ENCODE data around the gene CACNA1D. TPM values are rescaled to one million over a fixed set of nuclear protein-coding genes. Genes with fewer than 3 reads are reported as not detected.

CACNA1D gene
- total RNA-seq, 1 experiment from 2014 or later: not detected

DNA sequence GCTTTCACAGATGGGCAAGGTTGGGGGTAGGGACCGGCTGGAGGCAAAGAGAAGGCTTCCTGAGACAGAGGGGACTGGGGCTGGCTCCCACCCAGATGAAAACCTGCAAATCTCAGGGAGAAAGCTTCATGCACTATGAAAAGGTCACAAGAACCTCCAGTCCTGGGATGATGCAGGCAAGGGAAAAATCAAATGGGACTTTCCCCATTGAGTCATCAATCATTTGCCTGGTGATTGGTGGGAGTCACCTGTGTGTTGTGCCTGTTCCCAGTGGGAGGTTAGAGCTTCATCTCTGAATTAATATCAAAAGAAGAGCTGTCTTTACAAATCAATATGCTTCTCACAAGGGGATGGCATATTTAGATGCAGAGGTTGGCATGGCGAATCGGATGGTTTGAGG lies 49.9 kb downstream of the CACNA1D start:
- DNase-seq (ENCODE audit: low spot score): no peak
- CTCF ChIA-PET: no interaction called here
- H3K36me3 ChIP-seq (ENCODE audit: insufficient read depth, low read length, poor library complexity, severe bottlenecking): no peaks in the 10 kb centered on the region
- H3K4me3 ChIP-seq (ENCODE audit: low read depth, low read length, poor library complexity, severe bottlenecking): no peak overlapping the region
- intact Hi-C loops (cut with micrococcal nuclease; ENCODE audit: unreplicated experiment): no loop called here
- no TSS peak for BruUV-seq (replicated peaks)
- POLR2A ChIA-PET (ENCODE audit: low non-redundant PET): no interaction called here
- no peak for TF ChIP-seq EZH2 (IDR thresholded peaks at IDR 0.05; ENCODE audit: borderline replicate concordance, low read depth, low read length, poor library complexity, severe bottlenecking)
- TF ChIP-seq, protein P1, sequence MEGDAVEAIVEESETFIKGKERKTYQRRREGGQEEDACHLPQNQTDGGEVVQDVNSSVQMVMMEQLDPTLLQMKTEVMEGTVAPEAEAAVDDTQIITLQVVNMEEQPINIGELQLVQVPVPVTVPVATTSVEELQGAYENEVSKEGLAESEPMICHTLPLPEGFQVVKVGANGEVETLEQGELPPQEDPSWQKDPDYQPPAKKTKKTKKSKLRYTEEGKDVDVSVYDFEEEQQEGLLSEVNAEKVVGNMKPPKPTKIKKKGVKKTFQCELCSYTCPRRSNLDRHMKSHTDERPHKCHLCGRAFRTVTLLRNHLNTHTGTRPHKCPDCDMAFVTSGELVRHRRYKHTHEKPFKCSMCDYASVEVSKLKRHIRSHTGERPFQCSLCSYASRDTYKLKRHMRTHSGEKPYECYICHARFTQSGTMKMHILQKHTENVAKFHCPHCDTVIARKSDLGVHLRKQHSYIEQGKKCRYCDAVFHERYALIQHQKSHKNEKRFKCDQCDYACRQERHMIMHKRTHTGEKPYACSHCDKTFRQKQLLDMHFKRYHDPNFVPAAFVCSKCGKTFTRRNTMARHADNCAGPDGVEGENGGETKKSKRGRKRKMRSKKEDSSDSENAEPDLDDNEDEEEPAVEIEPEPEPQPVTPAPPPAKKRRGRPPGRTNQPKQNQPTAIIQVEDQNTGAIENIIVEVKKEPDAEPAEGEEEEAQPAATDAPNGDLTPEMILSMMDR (conservative IDR thresholded peaks at IDR 0.05; ENCODE audit: low read depth, low read length): no peak
- no peaks in the 10 kb centered on the region for H3K27me3 ChIP-seq (replicated peaks; ENCODE audit: insufficient read depth, low read depth, low read length, poor library complexity)
- H3K27ac ChIP-seq (ENCODE audit: low read depth, low read length, poor library complexity, severe bottlenecking): no peak overlapping the region
- no peaks in the 10 kb centered on the region for H3K4me1 ChIP-seq (ENCODE audit: insufficient read depth, low read length, poor library complexity, severe bottlenecking)
- no peaks in the 10 kb centered on the region for H3K9me3 ChIP-seq (ENCODE audit: low read depth, low read length, poor library complexity, severe bottlenecking)

DNA sequence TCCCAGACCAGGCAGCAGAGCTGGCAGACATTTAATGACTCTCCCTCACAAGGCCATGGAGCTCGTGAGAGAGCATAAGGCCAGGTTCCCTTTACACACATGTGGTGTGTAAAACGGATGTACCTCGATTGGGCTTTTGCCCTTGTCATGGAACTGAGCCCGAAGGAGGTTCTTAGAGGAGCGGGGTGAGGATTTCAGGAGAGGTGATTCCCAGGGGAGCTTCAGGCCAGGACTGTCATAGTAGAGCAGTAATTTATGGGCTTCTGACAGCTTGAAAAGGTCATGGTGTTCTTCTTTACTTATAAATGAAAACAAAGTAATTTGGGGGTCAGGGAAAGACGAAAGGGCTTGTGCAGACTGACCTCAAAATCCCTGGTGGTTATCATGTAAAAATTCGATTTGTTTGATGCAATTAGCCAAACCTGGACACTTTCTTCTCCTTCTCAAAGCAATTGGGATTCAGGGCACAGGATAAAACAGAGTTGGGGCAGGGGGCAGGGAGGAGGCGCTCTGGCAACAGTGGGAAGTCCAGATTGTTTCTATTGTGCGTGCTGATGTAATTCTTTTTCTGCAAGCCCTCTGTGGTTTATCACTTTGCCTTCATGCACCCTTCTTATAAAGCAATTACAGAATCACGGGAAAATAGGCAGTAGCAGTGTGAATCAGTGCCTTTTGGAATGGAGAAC lies 51.0 kb downstream of the CACNA1D start:
- intact Hi-C loops (cut with micrococcal nuclease; ENCODE audit: unreplicated experiment): no loop called here
- CTCF ChIA-PET: no interaction called here
- POLR2A ChIA-PET (ENCODE audit: low non-redundant PET): no interaction called here
- no TSS peak for BruUV-seq (replicated peaks)
- no peaks in the 10 kb centered on the region for H3K4me1 ChIP-seq (ENCODE audit: insufficient read depth, low read length, poor library complexity, severe bottlenecking)
- no peaks in the 10 kb centered on the region for H3K36me3 ChIP-seq (ENCODE audit: insufficient read depth, low read length, poor library complexity, severe bottlenecking)
- no peaks in the 10 kb centered on the region for H3K9me3 ChIP-seq (ENCODE audit: low read depth, low read length, poor library complexity, severe bottlenecking)
- DNase-seq (ENCODE audit: low spot score): no peak
- H3K4me3 ChIP-seq (ENCODE audit: low read depth, low read length, poor library complexity, severe bottlenecking): no peak overlapping the region
- H3K27ac ChIP-seq (ENCODE audit: low read depth, low read length, poor library complexity, severe bottlenecking): no peak overlapping the region
- no peaks in the 10 kb centered on the region for H3K27me3 ChIP-seq (replicated peaks; ENCODE audit: insufficient read depth, low read depth, low read length, poor library complexity)
- TF ChIP-seq, protein P1 (conservative IDR thresholded peaks at IDR 0.05; ENCODE audit: low read depth, low read length): no peak
- no peak for TF ChIP-seq EZH2 (IDR thresholded peaks at IDR 0.05; ENCODE audit: borderline replicate concordance, low read depth, low read length, poor library complexity, severe bottlenecking)

DNA sequence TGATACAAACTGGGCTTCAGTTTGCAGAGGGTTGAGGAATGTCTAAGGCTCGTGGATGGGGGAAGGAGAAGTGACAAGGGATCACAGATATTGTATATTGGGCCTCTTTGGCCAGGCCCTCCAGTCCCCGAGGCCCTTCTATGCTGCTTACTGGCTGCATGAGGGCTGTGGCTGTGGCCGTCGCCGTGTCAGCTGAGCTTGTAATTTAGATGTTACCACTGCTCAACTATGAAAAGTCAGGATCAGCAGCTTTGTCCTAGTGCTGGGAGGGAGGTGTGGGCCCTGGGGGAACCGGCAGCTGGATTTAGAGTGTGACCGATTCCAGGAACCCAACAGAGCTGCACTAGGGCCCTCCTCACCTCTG lies 51.6 kb downstream of the CACNA1D start:
- H3K4me3 ChIP-seq (ENCODE audit: low read depth, low read length, poor library complexity, severe bottlenecking): no peak overlapping the region
- TF ChIP-seq, protein P1 (conservative IDR thresholded peaks at IDR 0.05; ENCODE audit: low read depth, low read length): no peak
- TF ChIP-seq EZH2 (IDR thresholded peaks at IDR 0.05; ENCODE audit: borderline replicate concordance, low read depth, low read length, poor library complexity, severe bottlenecking): no peak
- H3K36me3 ChIP-seq (ENCODE audit: insufficient read depth, low read length, poor library complexity, severe bottlenecking): no peaks in the 10 kb centered on the region
- intact Hi-C loops (cut with micrococcal nuclease; ENCODE audit: unreplicated experiment): no loop called here
- H3K9me3 ChIP-seq (ENCODE audit: low read depth, low read length, poor library complexity, severe bottlenecking): no peaks in the 10 kb centered on the region
- no peak overlapping the region for H3K27ac ChIP-seq (ENCODE audit: low read depth, low read length, poor library complexity, severe bottlenecking)
- no peaks in the 10 kb centered on the region for H3K27me3 ChIP-seq (replicated peaks; ENCODE audit: insufficient read depth, low read depth, low read length, poor library complexity)
- no TSS peak for BruUV-seq (replicated peaks)
- DNase-seq (ENCODE audit: low spot score): no peak
- no peaks in the 10 kb centered on the region for H3K4me1 ChIP-seq (ENCODE audit: insufficient read depth, low read length, poor library complexity, severe bottlenecking)
- POLR2A ChIA-PET (ENCODE audit: low non-redundant PET): no interaction called here
- CTCF ChIA-PET: no interaction called here

Measured in A673 (cell line).